Eye (tissue), 1 donor: ENCODE results near the gene ELK3.

Source experiments
- DNase-seq: peaks from one replicate; pipeline ENCODE4 v3.0.0-alpha.2; 2015

ELK3 gene

DNA sequence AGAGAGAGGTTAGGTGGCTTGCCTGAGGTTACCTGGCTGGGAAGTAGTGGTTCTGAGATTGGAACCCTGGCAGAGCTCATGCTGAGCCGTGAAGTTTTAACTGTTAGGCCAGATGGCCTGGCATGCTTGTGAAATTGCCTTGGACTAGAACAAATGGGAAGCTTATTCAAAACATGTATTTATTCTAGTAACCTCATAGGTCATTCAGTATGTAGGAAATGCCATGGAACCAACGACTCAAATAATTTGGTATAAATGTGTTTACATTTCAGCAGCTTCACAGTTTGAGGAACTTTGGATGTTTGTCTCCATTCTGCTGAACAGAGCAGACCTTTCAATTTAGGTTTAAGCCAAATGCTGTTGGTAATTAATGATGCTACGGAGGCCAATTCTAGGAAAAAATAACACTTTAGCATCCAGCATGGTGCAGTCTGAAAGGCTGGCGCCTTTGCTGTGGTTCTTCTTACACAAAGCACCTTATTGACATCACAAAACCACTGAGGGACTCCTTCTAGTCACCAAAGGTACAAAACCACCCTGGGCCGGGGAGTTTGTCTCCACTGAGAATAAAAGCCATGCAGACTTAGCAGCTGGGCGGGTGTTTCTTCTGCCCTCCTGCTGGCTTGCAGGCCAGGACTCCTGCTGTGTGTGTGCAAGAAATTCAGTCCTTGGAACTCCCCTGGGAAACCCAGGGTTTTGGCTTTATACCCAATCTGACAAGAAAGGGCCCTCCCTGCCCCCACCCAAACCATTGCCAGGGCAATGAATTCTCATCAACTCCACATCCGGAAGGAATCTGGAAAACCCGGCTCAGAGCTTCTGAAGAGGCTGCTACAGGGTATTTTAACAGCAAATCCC is 64.2 kb downstream of the ELK3 start:
- peak; percentile 33 for DNase-seq

DNA sequence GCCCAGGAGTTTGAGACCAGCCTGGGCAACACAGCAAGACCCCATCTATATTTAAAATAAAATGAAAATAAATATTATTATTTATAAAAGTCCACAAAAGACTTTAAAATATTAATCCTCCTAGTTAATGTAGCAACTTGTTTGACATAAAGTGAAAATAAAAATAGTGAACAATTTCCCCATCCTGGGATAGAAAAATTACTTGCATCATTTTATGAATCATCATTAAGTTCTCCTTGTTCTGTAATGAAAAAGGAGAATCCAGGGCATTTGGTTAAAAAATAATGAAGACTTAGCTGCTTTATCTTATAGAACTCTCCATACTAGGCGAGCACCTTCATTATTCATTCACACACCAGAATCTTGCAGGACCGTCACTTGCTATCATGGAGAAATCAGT is 66.1 kb downstream of the ELK3 start:
- no peak for DNase-seq

GRCh38 chr12:96260644-96261043 is 66.5 kb downstream of the ELK3 start:
- DNase-seq, result no peak

GRCh38 chr12:96261557-96261956 is 67.4 kb downstream of the ELK3 start:
- DNase-seq, result no peak

GRCh38 chr12:96263449-96263902 is 69.3 kb downstream of the ELK3 start:
- DNase-seq, result no peak

GRCh38 chr12:96265400-96265799 is 71.2 kb downstream of the ELK3 start:
- no peak for DNase-seq

DNA sequence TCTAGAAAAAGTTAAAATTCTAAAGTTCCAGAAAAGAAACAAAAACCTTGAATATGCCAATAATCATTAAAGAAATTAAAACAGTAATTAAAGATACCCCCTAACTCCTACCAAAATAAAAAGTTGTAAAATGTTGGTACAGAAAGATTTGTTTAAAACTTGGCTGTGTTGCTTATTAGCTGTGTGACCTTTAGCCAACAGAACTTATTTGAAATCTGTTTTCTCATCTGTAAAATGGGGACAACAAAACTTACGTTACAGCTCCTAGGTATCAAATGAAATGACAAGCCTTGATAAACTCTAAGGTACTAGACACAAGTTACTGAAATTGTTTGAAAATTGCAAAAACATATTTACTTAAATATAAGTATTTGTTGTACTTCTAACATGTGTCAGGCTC is 71.7 kb downstream of the ELK3 start:
- no peak for DNase-seq

DNA sequence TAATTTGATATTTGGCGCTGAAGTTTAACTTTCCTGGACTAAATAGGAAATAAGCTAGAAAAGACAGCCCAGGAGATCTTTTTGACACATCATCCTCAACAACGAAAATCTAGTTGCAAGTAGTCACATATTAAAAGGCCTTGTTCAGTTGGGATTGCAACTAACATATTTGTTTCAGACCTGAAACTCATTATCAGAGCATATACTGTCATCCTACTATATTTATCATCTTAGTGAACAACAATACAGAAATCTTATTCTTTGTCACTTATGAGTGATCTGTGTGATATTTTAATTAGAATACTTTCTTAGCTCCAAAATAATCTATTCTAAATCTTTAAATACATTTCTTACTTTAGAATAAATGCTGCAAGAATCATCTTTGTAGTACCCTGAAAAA is 72.1 kb downstream of the ELK3 start:
- no peak for DNase-seq

DNA sequence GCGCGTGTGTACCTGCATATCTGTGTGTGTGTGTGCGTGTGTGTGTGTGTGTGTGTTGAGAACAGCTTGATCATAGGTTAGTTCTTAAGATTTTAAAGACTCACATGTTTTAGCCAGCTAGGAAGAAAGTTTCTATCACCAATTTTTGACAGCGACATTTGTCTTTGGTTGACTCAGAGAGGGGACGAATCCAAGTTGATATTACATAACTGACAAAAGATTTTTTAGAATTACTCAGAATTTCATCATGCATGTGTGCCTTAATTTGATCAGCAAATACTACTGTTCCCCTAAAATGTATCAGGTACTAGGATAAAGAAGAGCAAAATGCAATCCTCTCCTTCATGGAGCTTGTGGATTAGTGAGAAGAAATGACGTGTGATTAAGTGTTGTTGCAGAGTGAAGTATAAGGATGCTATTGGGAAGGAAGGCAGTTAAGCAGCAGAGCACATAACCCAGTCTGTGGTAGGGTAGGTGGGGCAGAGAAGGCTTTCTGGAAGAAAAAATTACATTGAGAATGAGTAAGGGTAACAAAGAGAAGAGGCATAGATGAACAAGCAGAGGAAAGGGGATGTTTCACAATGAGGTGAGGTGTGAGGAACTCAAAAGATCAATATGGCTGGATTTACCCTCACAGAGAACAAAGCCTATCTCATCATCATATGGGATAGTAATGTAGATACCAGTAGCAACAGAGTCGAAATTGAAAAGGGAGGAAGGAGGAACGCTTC is 77.5 kb downstream of the ELK3 start:
- DNase-seq, result no peak

- no peak for DNase-seq
Measured at GRCh38 chr12:96274331-96274730, 80.2 kb downstream of the ELK3 start.

- DNase-seq, result no peak
Measured at GRCh38 chr12:96285158-96285557, 91.0 kb downstream of the ELK3 start.

DNA sequence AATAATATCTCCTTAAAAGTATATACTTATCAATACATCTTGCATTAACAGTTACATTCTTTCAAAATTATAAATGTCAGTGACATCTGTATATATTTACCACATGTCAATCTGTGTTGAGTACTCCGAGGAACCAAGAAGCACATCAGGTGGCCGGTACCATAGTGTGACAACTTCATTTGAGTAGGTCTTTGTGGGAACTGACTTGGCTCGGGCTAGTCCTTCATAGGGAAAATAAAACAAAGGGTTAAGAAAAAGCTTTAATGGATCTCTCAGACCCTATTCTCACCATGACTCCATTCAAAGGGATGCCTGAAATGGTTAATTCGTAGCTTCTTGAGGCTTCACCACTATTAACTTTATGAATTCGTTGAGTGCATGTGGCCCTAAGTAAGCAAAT is 94.9 kb downstream of the ELK3 start:
- DNase-seq, result no peak

GRCh38 chr12:96293093-96293492 is 98.9 kb downstream of the ELK3 start:
- DNase-seq, result no peak

GRCh38 chr12:96294831-96295230 is 100.7 kb downstream of the ELK3 start:
- no peak for DNase-seq

DNA sequence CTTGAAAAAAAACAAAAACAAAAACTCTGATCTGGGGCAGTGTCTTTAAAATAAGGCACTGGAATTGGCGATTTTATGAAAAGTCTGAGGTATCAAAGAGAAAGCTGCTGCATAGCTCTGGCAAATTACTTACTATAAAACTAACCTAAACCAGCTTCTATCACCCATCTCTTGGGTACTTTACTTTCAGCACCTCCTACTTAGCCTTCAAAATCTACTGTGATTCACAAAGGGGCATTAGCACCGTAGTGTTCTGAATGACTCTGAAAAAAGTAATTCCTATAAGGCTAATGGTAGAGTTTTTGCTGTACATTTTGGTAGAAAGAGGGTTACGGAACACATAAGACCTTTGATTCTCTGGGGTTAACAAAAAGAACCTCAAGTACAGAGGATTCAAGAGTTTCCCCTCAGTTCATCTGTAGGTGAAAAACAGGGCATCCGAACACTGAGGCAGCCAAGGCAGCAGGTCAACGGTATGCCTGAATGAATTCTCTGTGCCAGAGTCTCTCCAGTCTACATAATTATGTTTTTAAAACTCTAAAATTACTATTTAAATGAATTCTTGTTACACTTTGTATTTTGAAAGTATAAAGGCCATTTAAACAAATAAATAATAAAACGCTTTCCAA is 101.5 kb downstream of the ELK3 start:
- no peak for DNase-seq

- DNase-seq, result no peak
Measured at GRCh38 chr12:96297504-96297903, 103.3 kb downstream of the ELK3 start.

DNA sequence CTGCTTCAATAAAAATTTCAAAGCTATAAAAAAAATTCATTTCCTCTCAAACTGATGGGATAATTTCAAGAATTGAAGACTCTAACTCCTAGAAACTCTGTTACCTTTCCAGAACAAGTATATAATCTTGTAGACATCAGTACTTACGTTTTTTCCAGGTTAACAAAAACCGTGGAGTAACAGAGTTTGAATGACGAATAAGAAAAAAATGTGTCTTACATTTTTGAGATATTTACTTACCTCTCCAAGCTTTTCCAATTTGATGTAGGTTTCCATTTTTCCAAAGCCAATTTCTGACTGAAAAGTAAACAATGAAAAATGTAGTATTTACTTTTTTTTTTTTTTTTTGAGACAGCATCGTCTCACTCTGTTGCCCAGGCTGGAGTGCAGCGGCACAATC is 105.9 kb downstream of the ELK3 start:
- no peak for DNase-seq

- DNase-seq, result no peak
Measured at GRCh38 chr12:96301732-96302131, 107.6 kb downstream of the ELK3 start.

DNA sequence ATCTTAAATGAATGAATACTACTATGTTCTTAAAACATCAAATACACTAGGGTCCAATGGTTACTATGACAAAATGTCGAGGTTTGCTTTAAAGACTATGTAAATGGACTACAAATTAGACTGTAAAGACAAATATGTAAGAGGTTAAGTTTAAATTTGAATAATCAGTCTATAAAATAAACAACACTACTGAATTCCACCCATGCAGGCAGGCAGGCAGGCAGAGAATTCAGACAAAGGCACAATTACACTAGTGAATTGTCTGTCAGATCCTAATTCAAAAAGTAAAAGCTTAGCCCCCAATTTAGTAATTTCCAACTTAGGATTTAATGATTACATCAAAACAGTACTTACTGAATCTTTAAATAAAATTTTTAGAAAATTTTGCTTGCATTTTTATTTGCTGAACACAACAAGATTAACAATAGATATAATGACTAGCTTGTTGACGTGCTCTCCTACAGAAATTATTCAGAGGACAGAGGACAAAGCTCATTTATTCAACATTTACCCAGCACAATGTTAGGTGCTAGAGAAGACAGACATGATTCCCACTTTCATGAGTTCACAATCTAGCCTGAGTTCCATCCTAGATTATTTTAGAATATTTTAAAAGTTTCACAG is 108.6 kb downstream of the ELK3 start:
- no peak for DNase-seq

GRCh38 chr12:96303653-96304052 is 109.5 kb downstream of the ELK3 start:
- DNase-seq, result no peak

DNA sequence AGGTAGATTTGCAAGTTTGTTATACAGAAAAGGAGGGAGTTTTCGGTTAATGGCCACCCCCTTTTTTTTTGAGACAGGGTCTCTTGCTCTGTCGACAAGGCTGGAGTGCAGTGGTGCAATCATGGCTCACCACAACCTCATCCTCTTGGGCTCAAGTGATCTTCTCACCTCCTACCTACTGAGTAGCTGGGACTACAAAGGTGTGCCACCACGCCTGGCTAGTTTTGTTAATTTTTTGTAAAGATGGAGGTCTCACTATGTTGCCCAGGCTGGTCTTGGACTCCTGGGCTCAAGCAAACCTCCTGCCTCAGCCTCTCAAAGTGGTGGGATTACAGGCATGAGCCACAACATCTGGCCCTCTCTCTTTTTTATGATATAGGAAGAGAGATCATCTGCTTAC is 111.5 kb downstream of the ELK3 start:
- no peak for DNase-seq

DNA sequence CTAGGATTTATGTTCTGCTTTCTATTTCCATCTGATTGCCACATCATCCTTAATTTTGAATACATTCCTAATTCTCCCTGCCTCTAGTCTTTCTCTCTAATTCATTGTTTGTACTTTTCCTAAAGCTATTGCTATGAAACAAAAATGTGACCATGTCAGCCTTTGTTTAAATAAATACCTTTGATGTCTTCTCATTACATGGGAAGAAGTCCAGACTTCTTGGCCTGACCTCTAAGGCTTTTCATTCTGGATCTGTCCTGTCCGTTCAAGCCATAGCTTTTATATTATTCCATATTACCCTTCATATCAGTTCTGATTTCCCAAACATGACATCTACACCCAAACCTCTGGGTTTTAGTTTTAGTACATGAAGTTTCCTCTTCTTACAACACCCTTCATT is 114.7 kb downstream of the ELK3 start:
- no peak for DNase-seq

GRCh38 chr12:96310067-96310466 is 115.9 kb downstream of the ELK3 start:
- no peak for DNase-seq
